ENCODE data around the gene MTA1. TPM values are rescaled to one million over a fixed set of nuclear protein-coding genes. Genes with fewer than 3 reads are reported as not detected.

MTA1 gene
- total and polyA plus RNA-seq, 2 of the 8 experiments (the other 6 are each of a cell fraction or from before 2014, with no cell fraction given) = 73.9 to 221 TPM

GRCh38 chr14:105502446-105503295, 83.0 kb downstream of the MTA1 start:
- TF ChIP-seq BRCA1 (IDR thresholded peaks at IDR 0.05; ENCODE audit: low read depth, low read length) = no peak

More at GRCh38 chr14:105502446-105503295, 83.0 kb downstream of the MTA1 start:
- Histone ChIP-seq H3K9ac (replicated peaks in 1 of 4; ENCODE audit: extremely low read depth in 1 of 4, low read depth in 3 of 4, low read length in 3 of 4) (no peak overlapping the region), H3K9me3 (ENCODE audit: insufficient read depth in 2 of 2, low read depth in 1 of 2, low read length in 1 of 2) (no peaks in the 10 kb centered on the region), H3K4ac (replicated peaks; ENCODE audit: insufficient read length, low read depth, low read length) (no peak overlapping the region), H3K79me2 (ENCODE audit: control insufficient read depth in 1 of 2, insufficient read depth in 2 of 2, low read length in 2 of 2) (no peaks in the 10 kb centered on the region), H3K27me3 (replicated peaks in 1 of 4; ENCODE audit: control insufficient read depth in 3 of 4, extremely low read depth in 1 of 4, insufficient read depth in 3 of 4, low read length in 3 of 4) (no peaks in the 10 kb centered on the region; a peak in 1 of 7 replicates), H4K20me1 (replicated peaks in 1 of 2; ENCODE audit: control insufficient read depth in 1 of 2, insufficient read depth in 2 of 2, low read length in 2 of 2) (no peaks in the 10 kb centered on the region), H2AK5ac (ENCODE audit: low read depth, low read length) (no peak overlapping the region), H3K27ac (ENCODE audit: low read depth, low read length) (no peak overlapping the region), H3K4me3 (ENCODE audit: extremely low read depth in 1 of 4, insufficient read depth in 2 of 4, low read depth in 3 of 4, low read length in 4 of 4) (no peak overlapping the region), H3K36me3 (ENCODE audit: control insufficient read depth in 2 of 4, insufficient read depth in 4 of 4, low read length in 3 of 4) (no peaks in the 10 kb centered on the region), H2AFZ (ENCODE audit: low read length) (no peak overlapping the region), H2BK5ac (ENCODE audit: low read depth, low read length) (no peak overlapping the region), H3K4me1 (replicated peaks in 1 of 4; ENCODE audit: control insufficient read depth in 3 of 4, insufficient read depth in 4 of 4, low read length in 3 of 4) (peaks cover 0 to 3% (median 0%) of the 10 kb centered on the region in 4 experiments; a peak in 2 of 7 replicates), H4K8ac (ENCODE audit: extremely low read depth, insufficient read depth, low read length) (no peak overlapping the region), H3K4me2 (ENCODE audit: insufficient read depth in 1 of 2, low read depth in 2 of 2, low read length in 2 of 2) (no peak overlapping the region), H2BK15ac (ENCODE audit: low read length) (no peak overlapping the region), H3K14ac (ENCODE audit: insufficient read length) (no peak overlapping the region), H4K91ac (replicated peaks; ENCODE audit: insufficient read length, low read length) (no peak overlapping the region), H2BK120ac (replicated peaks; ENCODE audit: low read depth, low read length) (no peak overlapping the region), H2BK12ac (ENCODE audit: low read depth, low read length) (no peak overlapping the region), H4K5ac (ENCODE audit: insufficient read length, low read depth, low read length) (no peak overlapping the region), H3K79me1 (ENCODE audit: low read depth, low read length) (no peaks in the 10 kb centered on the region), H3K23me2 (ENCODE audit: low read depth, low read length) (no peaks in the 10 kb centered on the region), H2BK20ac (ENCODE audit: low read length) (no peak overlapping the region), H3K23ac (ENCODE audit: insufficient read length) (no peak overlapping the region), H3K56ac (replicated peaks; ENCODE audit: insufficient read length, low read depth, low read length) (no peak overlapping the region), H3K18ac (ENCODE audit: extremely low read depth, low read length) (no peak overlapping the region)
- DNase-seq (ENCODE audit: low read depth in 1 of 2, low spot score in 2 of 2) = no peak
- 88% methylated on average over 14 of the region's 18 CpGs; no CpG with 5 or more reads in 1 of the 2 experiments for WGBS, 2 experiments (ENCODE audit: extremely low coverage in 1 of 2, insufficient coverage in 1 of 2, insufficient read length in 1 of 2, insufficient replicate concordance in 2 of 2, low coverage in 1 of 2, low lambda C conversion rate in 2 of 2, missing lambda C conversion rate in 1 of 2)
- ChIA-PET POLR2A (ENCODE audit: partially characterized antibody) (interaction anchor here (0.9 kb wide), 1 partner anchor 10 kb away, joined by 3 read pairs; no protein-coding TSS in a partner anchor), CTCF (ENCODE audit: partially characterized antibody) (interaction anchor here (0.9 kb wide), 1 partner anchor 13 kb away, joined by 3 read pairs; no protein-coding TSS in a partner anchor)
- no peak for FAIRE-seq

All from H1 (cell line).